Measurements from ENCODE around the gene SCFD2. TPM values are rescaled to one million over a fixed set of nuclear protein-coding genes. Genes with fewer than 3 reads are reported as not detected.

The SCFD2 gene
- polyA plus RNA-seq, 1 of the 3 experiments (the other 2 are of a cell fraction) = 14.1 TPM

DNA sequence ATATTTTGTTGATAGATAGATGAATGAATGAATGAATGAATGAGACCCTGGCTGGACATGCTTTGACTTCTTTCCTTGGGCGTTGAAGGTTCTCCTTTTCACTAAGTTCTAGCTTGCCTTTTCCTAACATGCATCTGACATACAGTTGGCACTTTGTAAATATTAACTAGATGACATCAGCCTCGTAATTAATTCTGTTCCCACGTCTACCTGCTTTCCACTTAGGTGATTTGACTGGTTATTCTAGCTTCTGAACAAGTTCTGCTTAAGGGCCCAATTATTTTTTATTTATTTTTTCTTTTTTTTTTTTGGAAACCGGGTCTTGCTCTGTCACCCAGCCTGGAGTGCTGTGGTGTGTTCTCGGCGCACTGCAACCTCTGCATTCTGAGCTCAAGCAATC lies 517.6 kb downstream of the SCFD2 start:
- POLR2A ChIA-PET = interaction anchor here (0.8 kb wide), 1 partner anchor 126 kb away, joined by 3 read pairs; no protein-coding TSS in a partner anchor
- 80% methylated on average over 6 of the region's 6 CpGs for WGBS (ENCODE audit: low lambda C conversion rate)
- TF ChIP-seq, protein P1, sequence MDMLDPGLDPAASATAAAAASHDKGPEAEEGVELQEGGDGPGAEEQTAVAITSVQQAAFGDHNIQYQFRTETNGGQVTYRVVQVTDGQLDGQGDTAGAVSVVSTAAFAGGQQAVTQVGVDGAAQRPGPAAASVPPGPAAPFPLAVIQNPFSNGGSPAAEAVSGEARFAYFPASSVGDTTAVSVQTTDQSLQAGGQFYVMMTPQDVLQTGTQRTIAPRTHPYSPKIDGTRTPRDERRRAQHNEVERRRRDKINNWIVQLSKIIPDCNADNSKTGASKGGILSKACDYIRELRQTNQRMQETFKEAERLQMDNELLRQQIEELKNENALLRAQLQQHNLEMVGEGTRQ (IDR thresholded peaks at IDR 0.05; ENCODE audit: borderline replicate concordance, low read depth, low read length) = no peak
- TF ChIP-seq, protein P2, sequence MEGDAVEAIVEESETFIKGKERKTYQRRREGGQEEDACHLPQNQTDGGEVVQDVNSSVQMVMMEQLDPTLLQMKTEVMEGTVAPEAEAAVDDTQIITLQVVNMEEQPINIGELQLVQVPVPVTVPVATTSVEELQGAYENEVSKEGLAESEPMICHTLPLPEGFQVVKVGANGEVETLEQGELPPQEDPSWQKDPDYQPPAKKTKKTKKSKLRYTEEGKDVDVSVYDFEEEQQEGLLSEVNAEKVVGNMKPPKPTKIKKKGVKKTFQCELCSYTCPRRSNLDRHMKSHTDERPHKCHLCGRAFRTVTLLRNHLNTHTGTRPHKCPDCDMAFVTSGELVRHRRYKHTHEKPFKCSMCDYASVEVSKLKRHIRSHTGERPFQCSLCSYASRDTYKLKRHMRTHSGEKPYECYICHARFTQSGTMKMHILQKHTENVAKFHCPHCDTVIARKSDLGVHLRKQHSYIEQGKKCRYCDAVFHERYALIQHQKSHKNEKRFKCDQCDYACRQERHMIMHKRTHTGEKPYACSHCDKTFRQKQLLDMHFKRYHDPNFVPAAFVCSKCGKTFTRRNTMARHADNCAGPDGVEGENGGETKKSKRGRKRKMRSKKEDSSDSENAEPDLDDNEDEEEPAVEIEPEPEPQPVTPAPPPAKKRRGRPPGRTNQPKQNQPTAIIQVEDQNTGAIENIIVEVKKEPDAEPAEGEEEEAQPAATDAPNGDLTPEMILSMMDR (IDR thresholded peaks at IDR 0.05) = no peak
- TF ChIP-seq, protein P3, sequence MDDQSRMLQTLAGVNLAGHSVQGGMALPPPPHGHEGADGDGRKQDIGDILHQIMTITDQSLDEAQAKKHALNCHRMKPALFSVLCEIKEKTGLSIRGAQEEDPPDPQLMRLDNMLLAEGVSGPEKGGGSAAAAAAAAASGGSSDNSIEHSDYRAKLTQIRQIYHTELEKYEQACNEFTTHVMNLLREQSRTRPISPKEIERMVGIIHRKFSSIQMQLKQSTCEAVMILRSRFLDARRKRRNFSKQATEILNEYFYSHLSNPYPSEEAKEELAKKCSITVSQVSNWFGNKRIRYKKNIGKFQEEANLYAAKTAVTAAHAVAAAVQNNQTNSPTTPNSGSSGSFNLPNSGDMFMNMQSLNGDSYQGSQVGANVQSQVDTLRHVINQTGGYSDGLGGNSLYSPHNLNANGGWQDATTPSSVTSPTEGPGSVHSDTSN (IDR thresholded peaks at IDR 0.05) = no peak
- TF ChIP-seq FOXM1 (IDR thresholded peaks at IDR 0.05; ENCODE audit: low read depth) (no peak), GATA2 (CRISPR knock-in tag; IDR thresholded peaks at IDR 0.05) (no peak), TAF1 (IDR thresholded peaks at IDR 0.05; ENCODE audit: borderline replicate concordance, low read depth, low read length) (no peak), SIN3A (IDR thresholded peaks at IDR 0.05; ENCODE audit: borderline replicate concordance, low read depth, low read length) (no peak), GABPA (IDR thresholded peaks at IDR 0.05; ENCODE audit: low read depth) (no peak), POLR2AphosphoS5 (IDR thresholded peaks at IDR 0.05; ENCODE audit: low read depth, low read length) (no peak), RFX5 (IDR thresholded peaks at IDR 0.05; ENCODE audit: low read length) (no peak)

DNA sequence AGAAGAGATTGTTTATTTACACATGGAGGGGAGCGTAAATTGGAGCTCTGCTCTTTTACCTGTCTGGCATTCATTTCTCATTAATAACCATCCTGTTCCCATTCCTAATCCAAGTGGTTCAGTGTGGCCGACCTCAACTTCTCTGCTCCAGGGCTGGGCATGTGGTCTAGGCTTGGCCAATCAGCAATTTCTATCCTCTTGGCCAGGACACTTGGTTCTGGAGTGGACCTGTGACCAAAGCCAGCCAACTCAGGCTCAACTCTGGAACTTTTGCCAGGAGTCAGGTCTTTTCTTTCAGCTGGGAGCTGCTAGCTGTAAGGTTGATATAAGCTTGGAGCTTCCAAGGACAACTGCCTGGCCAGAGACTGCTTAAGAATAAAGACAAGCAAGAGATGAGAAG lies 519.4 kb downstream of the SCFD2 start:
- H3F3A ChIP-seq (replicated peaks; ENCODE audit: insufficient read depth) = peaks cover 6% of the 10 kb centered on the region
- H3K9me3 ChIP-seq = no peaks in the 10 kb centered on the region
- CTCF ChIA-PET = interaction anchor here (1.0 kb wide), 1 partner anchor 127 kb away, joined by 3 read pairs; no protein-coding TSS in a partner anchor
- no peaks in the 10 kb centered on the region for H4K20me1 ChIP-seq (ENCODE audit: insufficient read depth)
- no peak overlapping the region for H2AFZ ChIP-seq (ENCODE audit: low read depth)
- no peak overlapping the region for H3K4me3 ChIP-seq (ENCODE audit: low read depth in 2 of 2, low read length in 1 of 2)
- POLR2A ChIA-PET = no interaction called here
- H3K4me2 ChIP-seq = no peak overlapping the region
- no peaks in the 10 kb centered on the region for H3K9me2 ChIP-seq
- H3K36me3 ChIP-seq (replicated peaks in 1 of 2; ENCODE audit: control insufficient read depth in 1 of 2, insufficient read depth in 2 of 2, low read length in 1 of 2) = no peaks in the 10 kb centered on the region
- no peaks in the 10 kb centered on the region for H3K79me2 ChIP-seq (ENCODE audit: insufficient read depth)
- peaks cover 0 to 32% of the 10 kb centered on the region in 2 experiments; a peak in 2 of 4 replicates for H3K4me1 ChIP-seq (ENCODE audit: control insufficient read depth in 1 of 2, insufficient read depth in 2 of 2, low read depth in 1 of 2, low read length in 1 of 2)
- H3K27ac ChIP-seq (ENCODE audit: low read depth in 2 of 2, low read length in 1 of 2) = no peak overlapping the region
- no peak overlapping the region for H3K9ac ChIP-seq
- H3K27me3 ChIP-seq (ENCODE audit: insufficient read depth) = no peaks in the 10 kb centered on the region
- DNase-seq = no peak
- 66% methylated on average over 2 of the region's 2 CpGs for WGBS (ENCODE audit: low lambda C conversion rate)
- TF ChIP-seq GATA2 (CRISPR knock-in tag; IDR thresholded peaks at IDR 0.05) = no peak
- TF ChIP-seq, protein P1 (IDR thresholded peaks at IDR 0.05; ENCODE audit: borderline replicate concordance, low read depth, low read length) = no peak
- no peak for TF ChIP-seq RFX5 (IDR thresholded peaks at IDR 0.05; ENCODE audit: low read length)
- no peak for TF ChIP-seq YY1 (IDR thresholded peaks at IDR 0.05; ENCODE audit: low read depth)
- TF ChIP-seq, protein P4, sequence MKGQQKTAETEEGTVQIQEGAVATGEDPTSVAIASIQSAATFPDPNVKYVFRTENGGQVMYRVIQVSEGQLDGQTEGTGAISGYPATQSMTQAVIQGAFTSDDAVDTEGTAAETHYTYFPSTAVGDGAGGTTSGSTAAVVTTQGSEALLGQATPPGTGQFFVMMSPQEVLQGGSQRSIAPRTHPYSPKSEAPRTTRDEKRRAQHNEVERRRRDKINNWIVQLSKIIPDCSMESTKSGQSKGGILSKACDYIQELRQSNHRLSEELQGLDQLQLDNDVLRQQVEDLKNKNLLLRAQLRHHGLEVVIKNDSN (IDR thresholded peaks at IDR 0.05; ENCODE audit: borderline replicate concordance, low read depth) = no peak
- no peak for TF ChIP-seq GABPA (IDR thresholded peaks at IDR 0.05; ENCODE audit: low read depth)
- no peak for TF ChIP-seq NRF1 (IDR thresholded peaks at IDR 0.05; ENCODE audit: low read depth, low read length)
- no peak for TF ChIP-seq MEF2A (IDR thresholded peaks at IDR 0.05; ENCODE audit: borderline replicate concordance, low read depth)
- TF ChIP-seq TAF1 (IDR thresholded peaks at IDR 0.05; ENCODE audit: borderline replicate concordance, low read depth, low read length) = no peak
- no peak for TF ChIP-seq POLR2AphosphoS5 (IDR thresholded peaks at IDR 0.05; ENCODE audit: low read depth, low read length)
- no peak for TF ChIP-seq EP300 (IDR thresholded peaks at IDR 0.05; ENCODE audit: borderline replicate concordance in 1 of 2, low read depth in 1 of 2, low read length in 1 of 2)
- TF ChIP-seq, protein P5, sequence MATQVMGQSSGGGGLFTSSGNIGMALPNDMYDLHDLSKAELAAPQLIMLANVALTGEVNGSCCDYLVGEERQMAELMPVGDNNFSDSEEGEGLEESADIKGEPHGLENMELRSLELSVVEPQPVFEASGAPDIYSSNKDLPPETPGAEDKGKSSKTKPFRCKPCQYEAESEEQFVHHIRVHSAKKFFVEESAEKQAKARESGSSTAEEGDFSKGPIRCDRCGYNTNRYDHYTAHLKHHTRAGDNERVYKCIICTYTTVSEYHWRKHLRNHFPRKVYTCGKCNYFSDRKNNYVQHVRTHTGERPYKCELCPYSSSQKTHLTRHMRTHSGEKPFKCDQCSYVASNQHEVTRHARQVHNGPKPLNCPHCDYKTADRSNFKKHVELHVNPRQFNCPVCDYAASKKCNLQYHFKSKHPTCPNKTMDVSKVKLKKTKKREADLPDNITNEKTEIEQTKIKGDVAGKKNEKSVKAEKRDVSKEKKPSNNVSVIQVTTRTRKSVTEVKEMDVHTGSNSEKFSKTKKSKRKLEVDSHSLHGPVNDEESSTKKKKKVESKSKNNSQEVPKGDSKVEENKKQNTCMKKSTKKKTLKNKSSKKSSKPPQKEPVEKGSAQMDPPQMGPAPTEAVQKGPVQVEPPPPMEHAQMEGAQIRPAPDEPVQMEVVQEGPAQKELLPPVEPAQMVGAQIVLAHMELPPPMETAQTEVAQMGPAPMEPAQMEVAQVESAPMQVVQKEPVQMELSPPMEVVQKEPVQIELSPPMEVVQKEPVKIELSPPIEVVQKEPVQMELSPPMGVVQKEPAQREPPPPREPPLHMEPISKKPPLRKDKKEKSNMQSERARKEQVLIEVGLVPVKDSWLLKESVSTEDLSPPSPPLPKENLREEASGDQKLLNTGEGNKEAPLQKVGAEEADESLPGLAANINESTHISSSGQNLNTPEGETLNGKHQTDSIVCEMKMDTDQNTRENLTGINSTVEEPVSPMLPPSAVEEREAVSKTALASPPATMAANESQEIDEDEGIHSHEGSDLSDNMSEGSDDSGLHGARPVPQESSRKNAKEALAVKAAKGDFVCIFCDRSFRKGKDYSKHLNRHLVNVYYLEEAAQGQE (IDR thresholded peaks at IDR 0.05; ENCODE audit: low read depth, low read length) = no peak

More for the DNA sequence above, 517.6 kb downstream of the SCFD2 start:
- no peak for DNase-seq
- Histone ChIP-seq H4K20me1 (ENCODE audit: insufficient read depth) (no peaks in the 10 kb centered on the region), H3K27ac (ENCODE audit: low read depth in 2 of 2, low read length in 1 of 2) (no peak overlapping the region), H3K79me2 (ENCODE audit: insufficient read depth) (no peaks in the 10 kb centered on the region), H3K9ac (no peak overlapping the region), H3K9me2 (no peaks in the 10 kb centered on the region), H3K27me3 (ENCODE audit: insufficient read depth) (no peaks in the 10 kb centered on the region), H2AFZ (ENCODE audit: low read depth) (no peak overlapping the region), H3K4me2 (no peak overlapping the region), H3F3A (replicated peaks; ENCODE audit: insufficient read depth) (peaks cover 14% of the 10 kb centered on the region), H3K9me3 (no peaks in the 10 kb centered on the region), H3K4me3 (ENCODE audit: low read depth in 2 of 2, low read length in 1 of 2) (no peak overlapping the region), H3K4me1 (ENCODE audit: control insufficient read depth in 1 of 2, insufficient read depth in 2 of 2, low read depth in 1 of 2, low read length in 1 of 2) (peaks cover 5 to 19% of the 10 kb centered on the region in 2 experiments; a peak in 3 of 4 replicates), H3K36me3 (replicated peaks in 1 of 2; ENCODE audit: control insufficient read depth in 1 of 2, insufficient read depth in 2 of 2, low read length in 1 of 2) (no peaks in the 10 kb centered on the region)
- CTCF ChIA-PET = interaction anchor here (2.1 to 2.7 kb wide), 2 partner anchors 13 to 135 kb away, joined by 6 to 8 read pairs; no protein-coding TSS in a partner anchor
